WTC11 (cell line): Measurements from ENCODE around the gene AHRR. TPM values are rescaled to one million over a fixed set of nuclear protein-coding genes. Genes with fewer than 3 reads are reported as not detected.

Experiments
- E2F4 ChIP-seq: sonication (generic); formaldehyde crosslinking; IDR thresholded peaks from 2 replicates; pipeline ENCODE4 v1.8.1; 2022; ENCODE audit warnings: low read depth, mild to moderate bottlenecking, moderate library complexity, missing genetic modification reagents, borderline replicate concordance
- E2F5 ChIP-seq: sonication (generic); formaldehyde crosslinking; IDR thresholded peaks from 2 replicates; pipeline ENCODE4 v1.8.1; 2022; ENCODE audit warnings: mild to moderate bottlenecking, moderate library complexity, missing genetic modification reagents
- ESRRA ChIP-seq: sonication (generic); formaldehyde crosslinking; IDR thresholded peaks from 2 replicates; pipeline ENCODE4 v1.8.1; 2022; ENCODE audit warnings: mild to moderate bottlenecking, missing genetic modification reagents, borderline replicate concordance
- ETV6 ChIP-seq: sonication (generic); formaldehyde crosslinking; IDR thresholded peaks from 2 replicates; pipeline ENCODE4 v1.8.1; 2022; ENCODE audit warnings: mild to moderate bottlenecking, missing genetic modification reagents
- FOXK1 ChIP-seq: sonication (generic); formaldehyde crosslinking; IDR thresholded peaks from 2 replicates; pipeline ENCODE4 v1.8.0; 2022; ENCODE audit warnings: mild to moderate bottlenecking, moderate library complexity, missing genetic modification reagents
- FOXP1 ChIP-seq: sonication (generic); formaldehyde crosslinking; IDR thresholded peaks from 2 replicates; pipeline ENCODE4 v1.8.0; 2022; ENCODE audit warnings: missing genetic modification reagents, mild to moderate bottlenecking, moderate library complexity, borderline replicate concordance
- GRHL2 ChIP-seq: fragments of 250-450 bp; sonication (Bioruptor Pico); IDR thresholded peaks from 2 replicates; pipeline ENCODE4 v1.8.0; 2022; ENCODE audit warnings: mild to moderate bottlenecking, moderate library complexity; ENCODE audit not compliant: insufficient replicate concordance, severe bottlenecking
- HMGXB4 ChIP-seq: sonication (generic); formaldehyde crosslinking; IDR thresholded peaks from 2 replicates; pipeline ENCODE4 v1.8.1; 2023; ENCODE audit warnings: mild to moderate bottlenecking, moderate library complexity, missing genetic modification reagents
- IRF1 ChIP-seq: sonication (generic); formaldehyde crosslinking; IDR thresholded peaks from 2 replicates; pipeline ENCODE4 v1.8.0; 2023; ENCODE audit warnings: missing genetic modification reagents
- IRF2 ChIP-seq: sonication (generic); formaldehyde crosslinking; IDR thresholded peaks from 2 replicates; pipeline ENCODE4 v1.8.0; 2022; ENCODE audit warnings: low read depth, missing genetic modification reagents, borderline replicate concordance
- JAZF1 ChIP-seq: fragments of 250-450 bp; sonication (Bioruptor Pico); IDR thresholded peaks from 2 replicates; pipeline ENCODE4 v1.9.0; 2021; ENCODE audit warnings: moderate library complexity, mild to moderate bottlenecking, inconsistent platforms
- JUN ChIP-seq: sonication (generic); formaldehyde crosslinking; IDR thresholded peaks from 2 replicates; pipeline ENCODE4 v1.8.0; 2023; ENCODE audit warnings: mild to moderate bottlenecking, missing genetic modification reagents
- MXD4 ChIP-seq: fragments of 250-450 bp; sonication (Bioruptor Pico); IDR thresholded peaks from 2 replicates; pipeline ENCODE4 v1.8.0; 2021; ENCODE audit warnings: mild to moderate bottlenecking, moderate library complexity, borderline replicate concordance
- MYBL2 ChIP-seq: sonication (generic); formaldehyde crosslinking; IDR thresholded peaks from 2 replicates; pipeline ENCODE4 v1.8.1; 2023; ENCODE audit warnings: mild to moderate bottlenecking, moderate library complexity, missing genetic modification reagents
- OVOL2 ChIP-seq: fragments of 250-450 bp; sonication (Bioruptor Pico); IDR thresholded peaks from 2 replicates; pipeline ENCODE4 v1.9.0; 2021; ENCODE audit warnings: mild to moderate bottlenecking, borderline replicate concordance
- PRDM15 ChIP-seq: sonication (generic); formaldehyde crosslinking; IDR thresholded peaks from 2 replicates; pipeline ENCODE4 v1.8.0; 2022; ENCODE audit warnings: missing genetic modification reagents
- PRRX2 ChIP-seq: fragments of 250-450 bp; sonication (Bioruptor Pico); IDR thresholded peaks from 2 replicates; pipeline ENCODE4 v1.8.0; 2021; ENCODE audit warnings: mild to moderate bottlenecking
- RORB ChIP-seq: fragments of 250-450 bp; sonication (Bioruptor Pico); IDR thresholded peaks from 2 replicates; pipeline ENCODE4 v1.9.0; 2021; ENCODE audit warnings: mild to moderate bottlenecking
- SMAD3 ChIP-seq: sonication (generic); formaldehyde crosslinking; IDR thresholded peaks from 2 replicates; pipeline ENCODE4 v1.8.0; 2022; ENCODE audit warnings: missing genetic modification reagents, mild to moderate bottlenecking, borderline replicate concordance
- SMAD4 ChIP-seq: sonication (generic); formaldehyde crosslinking; IDR thresholded peaks from 2 replicates; pipeline ENCODE4 v1.8.0; 2022; ENCODE audit warnings: mild to moderate bottlenecking, missing genetic modification reagents
- ZMAT4 ChIP-seq: fragments of 250-450 bp; sonication (Bioruptor Pico); IDR thresholded peaks from 2 replicates; pipeline ENCODE4 v1.9.0; 2021; ENCODE audit warnings: mild to moderate bottlenecking
- ZNF416 ChIP-seq: fragments of 250-450 bp; sonication (Bioruptor Pico); IDR thresholded peaks from 2 replicates; pipeline ENCODE4 v1.9.0; 2021; ENCODE audit warnings: mild to moderate bottlenecking, inconsistent platforms
- total RNA-seq: library from RNA; stranded (reverse); gene quantifications from 3 replicates; pipeline ENCODE4 v1.2.3, GENCODE V29; 2021
- TF ChIP-seq, protein P1 (sequence below): sonication (generic); formaldehyde crosslinking; IDR thresholded peaks from 2 replicates; pipeline ENCODE4 v1.8.0; 2022; ENCODE audit warnings: mild to moderate bottlenecking, missing genetic modification reagents
- TF ChIP-seq, protein P2 (sequence below): sonication (generic); formaldehyde crosslinking; conservative IDR thresholded peaks from 2 replicates; pipeline ENCODE4 v1.8.1; 2023; ENCODE audit warnings: mild to moderate bottlenecking, low read depth, missing genetic modification reagents, moderate library complexity

Gene AHRR
- total RNA-seq, 1 experiment from 2014 or later = 4.5 TPM

GRCh38 chr5:343461-344401, 22.2 kb downstream of the AHRR start (continued):
- peak; percentile 7; the same call in 1 of the 2 replicates for TF ChIP-seq PRDM15 (CRISPR knock-in tag)
- TF ChIP-seq PRRX2 (CRISPR knock-in tag) = no peak
- no peak for TF ChIP-seq JAZF1
- no peak for TF ChIP-seq MYBL2 (CRISPR knock-in tag)
- peak; percentile 22; the same call in 1 of the 2 replicates for TF ChIP-seq JUN (CRISPR knock-in tag)
- TF ChIP-seq SMAD3 (CRISPR knock-in tag) = no peak
- TF ChIP-seq ZNF416 (CRISPR knock-in tag) = no peak
- no peak for TF ChIP-seq GRHL2 (CRISPR knock-in tag)
- TF ChIP-seq FOXK1 (CRISPR knock-in tag) = peak; percentile 34; the same call in 1 of the 2 replicates
- peak; percentile 80; the same call in 1 of the 2 replicates for TF ChIP-seq E2F4 (CRISPR knock-in tag)
- TF ChIP-seq RORB (CRISPR knock-in tag) = no peak
- TF ChIP-seq FOXP1 (CRISPR knock-in tag) = 0 out of 2 replicates have a peak, but pooled peaks have one; percentile 42
- TF ChIP-seq IRF1 (CRISPR knock-in tag) = 0 out of 2 replicates have a peak, but pooled peaks have one; percentile 38
- no peak for TF ChIP-seq E2F5
- TF ChIP-seq MXD4 (CRISPR knock-in tag) = no peak
- TF ChIP-seq, protein P1, sequence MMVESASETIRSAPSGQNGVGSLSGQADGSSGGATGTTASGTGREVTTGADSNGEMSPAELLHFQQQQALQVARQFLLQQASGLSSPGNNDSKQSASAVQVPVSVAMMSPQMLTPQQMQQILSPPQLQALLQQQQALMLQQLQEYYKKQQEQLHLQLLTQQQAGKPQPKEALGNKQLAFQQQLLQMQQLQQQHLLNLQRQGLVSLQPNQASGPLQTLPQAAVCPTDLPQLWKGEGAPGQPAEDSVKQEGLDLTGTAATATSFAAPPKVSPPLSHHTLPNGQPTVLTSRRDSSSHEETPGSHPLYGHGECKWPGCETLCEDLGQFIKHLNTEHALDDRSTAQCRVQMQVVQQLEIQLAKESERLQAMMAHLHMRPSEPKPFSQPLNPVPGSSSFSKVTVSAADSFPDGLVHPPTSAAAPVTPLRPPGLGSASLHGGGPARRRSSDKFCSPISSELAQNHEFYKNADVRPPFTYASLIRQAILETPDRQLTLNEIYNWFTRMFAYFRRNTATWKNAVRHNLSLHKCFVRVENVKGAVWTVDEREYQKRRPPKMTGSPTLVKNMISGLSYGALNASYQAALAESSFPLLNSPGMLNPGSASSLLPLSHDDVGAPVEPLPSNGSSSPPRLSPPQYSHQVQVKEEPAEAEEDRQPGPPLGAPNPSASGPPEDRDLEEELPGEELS (CRISPR knock-in tag) = peak; percentile 40; the same call in 1 of the 2 replicates
- no peak for TF ChIP-seq ZMAT4 (CRISPR knock-in tag)
- no peak for TF ChIP-seq IRF2 (CRISPR knock-in tag)
- no peak for TF ChIP-seq SMAD4 (CRISPR knock-in tag)
- no peak for TF ChIP-seq ETV6 (CRISPR knock-in tag)
- no peak for TF ChIP-seq ESRRA (CRISPR knock-in tag)
- no peak for TF ChIP-seq OVOL2 (CRISPR knock-in tag)
- TF ChIP-seq HMGXB4 (CRISPR knock-in tag) = 0 out of 2 replicates have a peak, but pooled peaks have one; percentile 82
- TF ChIP-seq, protein P2, sequence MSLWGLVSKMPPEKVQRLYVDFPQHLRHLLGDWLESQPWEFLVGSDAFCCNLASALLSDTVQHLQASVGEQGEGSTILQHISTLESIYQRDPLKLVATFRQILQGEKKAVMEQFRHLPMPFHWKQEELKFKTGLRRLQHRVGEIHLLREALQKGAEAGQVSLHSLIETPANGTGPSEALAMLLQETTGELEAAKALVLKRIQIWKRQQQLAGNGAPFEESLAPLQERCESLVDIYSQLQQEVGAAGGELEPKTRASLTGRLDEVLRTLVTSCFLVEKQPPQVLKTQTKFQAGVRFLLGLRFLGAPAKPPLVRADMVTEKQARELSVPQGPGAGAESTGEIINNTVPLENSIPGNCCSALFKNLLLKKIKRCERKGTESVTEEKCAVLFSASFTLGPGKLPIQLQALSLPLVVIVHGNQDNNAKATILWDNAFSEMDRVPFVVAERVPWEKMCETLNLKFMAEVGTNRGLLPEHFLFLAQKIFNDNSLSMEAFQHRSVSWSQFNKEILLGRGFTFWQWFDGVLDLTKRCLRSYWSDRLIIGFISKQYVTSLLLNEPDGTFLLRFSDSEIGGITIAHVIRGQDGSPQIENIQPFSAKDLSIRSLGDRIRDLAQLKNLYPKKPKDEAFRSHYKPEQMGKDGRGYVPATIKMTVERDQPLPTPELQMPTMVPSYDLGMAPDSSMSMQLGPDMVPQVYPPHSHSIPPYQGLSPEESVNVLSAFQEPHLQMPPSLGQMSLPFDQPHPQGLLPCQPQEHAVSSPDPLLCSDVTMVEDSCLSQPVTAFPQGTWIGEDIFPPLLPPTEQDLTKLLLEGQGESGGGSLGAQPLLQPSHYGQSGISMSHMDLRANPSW (CRISPR knock-in tag) = no peak
